Activated naive CD8-positive, alpha-beta T cell treated with anti-CD3 and anti-CD28 coated beads, Interleukin-2, amount 10 ng/mL, durations not matched to agents 7 days and 5 days (primary cell): ENCODE data around the gene MED12. TPM values are rescaled to one million over a fixed set of nuclear protein-coding genes. Genes with fewer than 3 reads are reported as not detected.

Source experiments
- ATAC-seq: fragments of 150-1000 bp; cut with Tn5 transposase; one replicate; pipeline ENCODE4 v1.10.0; 2021; ENCODE audit warnings: low read depth, moderate library complexity
- POLR2A ChIA-PET: fragments of 350-600 bp; sonication (Branson Sonifier 250); formaldehyde crosslinking; loops from one replicate; lab custom pipeline; 2021; ENCODE audit warnings: antibody characterized with exemption; lab: Charles Lee
- DNase-seq: peaks from one replicate; pipeline ENCODE4 v3.0.0; 2021
- H3K27ac Mint-ChIP-seq: one replicate; pipeline ENCODE4 v1.8.0; 2022; ENCODE audit warnings: mild to moderate bottlenecking, mixed read lengths
- H3K27me3 Mint-ChIP-seq: one replicate; pipeline ENCODE4 v1.8.0; 2022; ENCODE audit warnings: mild to moderate bottlenecking, moderate library complexity, mixed read lengths
- H3K36me3 Mint-ChIP-seq: one replicate; pipeline ENCODE4 v1.8.0; 2021; ENCODE audit warnings: mild to moderate bottlenecking, mixed read lengths
- H3K4me1 Mint-ChIP-seq: one replicate; pipeline ENCODE4 v1.8.0; 2021; ENCODE audit warnings: mixed read lengths
- H3K4me3 Mint-ChIP-seq: one replicate; pipeline ENCODE4 v1.8.0; 2022; ENCODE audit warnings: mild to moderate bottlenecking, moderate library complexity, mixed read lengths
- H3K9me3 Mint-ChIP-seq: one replicate; pipeline ENCODE4 v1.8.0; 2021; ENCODE audit warnings: mixed read lengths
- total RNA-seq, 2 experiments: library from RNA; stranded (reverse); gene quantifications; one replicate each; pipeline ENCODE4 v1.2.3, GENCODE V29; 2021

MED12 gene
- total RNA-seq, 2 experiments from 2014 or later = 64.7 to 77.1 TPM

- DNase-seq = no peak
- H3K36me3 Mint-ChIP-seq = peaks cover 8% of the 10 kb centered on the region
- ATAC-seq = no peak
- POLR2A ChIA-PET = no interaction called here
- H3K27me3 Mint-ChIP-seq = no peaks in the 10 kb centered on the region
- H3K4me1 Mint-ChIP-seq = peaks cover 2% of the 10 kb centered on the region
- H3K9me3 Mint-ChIP-seq = no peaks in the 10 kb centered on the region
- no peak overlapping the region for H3K27ac Mint-ChIP-seq
- no peak overlapping the region for H3K4me3 Mint-ChIP-seq
Measured at GRCh38 chrX:71154196-71154595, 35.8 kb downstream of the MED12 start.

GRCh38 chrX:71154641-71155040, 36.2 kb downstream of the MED12 start:
- H3K27ac Mint-ChIP-seq = no peak overlapping the region
- DNase-seq = no peak
- no peaks in the 10 kb centered on the region for H3K27me3 Mint-ChIP-seq
- no peak for ATAC-seq
- POLR2A ChIA-PET = no interaction called here
- H3K36me3 Mint-ChIP-seq = peaks cover 8% of the 10 kb centered on the region
- H3K9me3 Mint-ChIP-seq = no peaks in the 10 kb centered on the region
- H3K4me1 Mint-ChIP-seq = peaks cover 5% of the 10 kb centered on the region
- H3K4me3 Mint-ChIP-seq = no peak overlapping the region

- DNase-seq (no peak), ATAC-seq (no peak)
- Mint-ChIP-seq H3K27me3 (no peaks in the 10 kb centered on the region), H3K4me1 (peaks cover 5% of the 10 kb centered on the region), H3K36me3 (peaks cover 11% of the 10 kb centered on the region), H3K9me3 (no peaks in the 10 kb centered on the region), H3K4me3 (no peak overlapping the region), H3K27ac (no peak overlapping the region)
- POLR2A ChIA-PET = no interaction called here
Measured at GRCh38 chrX:71158603-71159002, 40.2 kb downstream of the MED12 start.

GRCh38 chrX:71159335-71159734, 40.9 kb downstream of the MED12 start:
- H3K27me3 Mint-ChIP-seq = no peaks in the 10 kb centered on the region
- H3K9me3 Mint-ChIP-seq = no peaks in the 10 kb centered on the region
- no peak for DNase-seq
- H3K27ac Mint-ChIP-seq = no peak overlapping the region
- peaks cover 5% of the 10 kb centered on the region for H3K4me1 Mint-ChIP-seq
- H3K4me3 Mint-ChIP-seq = no peak overlapping the region
- H3K36me3 Mint-ChIP-seq = peaks cover 11% of the 10 kb centered on the region
- POLR2A ChIA-PET = no interaction called here
- peak; percentile 75 for ATAC-seq

- ATAC-seq = no peak
- POLR2A ChIA-PET = no interaction called here
- no peak overlapping the region for H3K27ac Mint-ChIP-seq
Measured at GRCh38 chrX:71160475-71160874, 42.1 kb downstream of the MED12 start.

GRCh38 chrX:71162981-71163380, 44.6 kb downstream of the MED12 start:
- Mint-ChIP-seq H3K27me3 (no peaks in the 10 kb centered on the region), H3K27ac (peak overlapping the region; percentile 61), H3K9me3 (no peaks in the 10 kb centered on the region), H3K4me3 (no peak overlapping the region), H3K4me1 (peaks cover 5% of the 10 kb centered on the region), H3K36me3 (peaks cover 10% of the 10 kb centered on the region)
- ATAC-seq = no peak
- no peak for DNase-seq
- POLR2A ChIA-PET = interaction anchor here (1.2 kb wide), 1 partner anchor 19 kb away, joined by 4 read pairs; no protein-coding TSS in a partner anchor

More at GRCh38 chrX:71160475-71160874, 42.1 kb downstream of the MED12 start:
- Mint-ChIP-seq H3K36me3 (peaks cover 11% of the 10 kb centered on the region), H3K4me1 (peaks cover 5% of the 10 kb centered on the region), H3K4me3 (no peak overlapping the region), H3K27me3 (no peaks in the 10 kb centered on the region), H3K9me3 (no peaks in the 10 kb centered on the region)
- DNase-seq = no peak

- no peak for ATAC-seq
- Mint-ChIP-seq H3K4me1 (peaks cover 5% of the 10 kb centered on the region), H3K27me3 (no peaks in the 10 kb centered on the region), H3K36me3 (peaks cover 6% of the 10 kb centered on the region), H3K27ac (no peak overlapping the region), H3K4me3 (no peak overlapping the region), H3K9me3 (no peaks in the 10 kb centered on the region)
- DNase-seq = no peak
- POLR2A ChIA-PET = no interaction called here
Measured at GRCh38 chrX:71164071-71164470, 45.7 kb downstream of the MED12 start.

- no peak overlapping the region for H3K4me3 Mint-ChIP-seq
- no peaks in the 10 kb centered on the region for H3K9me3 Mint-ChIP-seq
- peaks cover 1% of the 10 kb centered on the region for H3K4me1 Mint-ChIP-seq
- H3K27ac Mint-ChIP-seq = no peak overlapping the region
- ATAC-seq (no peak), DNase-seq (no peak)
- POLR2A ChIA-PET = no interaction called here
- H3K27me3 Mint-ChIP-seq = no peaks in the 10 kb centered on the region
- peaks cover 8% of the 10 kb centered on the region for H3K36me3 Mint-ChIP-seq
Measured at GRCh38 chrX:71166461-71166860, 48.1 kb downstream of the MED12 start.

GRCh38 chrX:71167031-71167781, 48.8 kb downstream of the MED12 start:
- POLR2A ChIA-PET = no interaction called here
- Mint-ChIP-seq H3K9me3 (no peaks in the 10 kb centered on the region), H3K4me1 (peaks cover 6% of the 10 kb centered on the region), H3K27me3 (no peaks in the 10 kb centered on the region), H3K4me3 (no peak overlapping the region), H3K36me3 (peaks cover 5% of the 10 kb centered on the region), H3K27ac (no peak overlapping the region)
- DNase-seq (no peak), ATAC-seq (no peak)

GRCh38 chrX:71168134-71168533, 49.7 kb downstream of the MED12 start:
- Mint-ChIP-seq H3K9me3 (no peaks in the 10 kb centered on the region), H3K36me3 (peaks cover 7% of the 10 kb centered on the region), H3K27me3 (no peaks in the 10 kb centered on the region), H3K4me3 (no peak overlapping the region), H3K27ac (no peak overlapping the region), H3K4me1 (peaks cover 6% of the 10 kb centered on the region)
- no peak for ATAC-seq
- no peak for DNase-seq
- POLR2A ChIA-PET = no interaction called here

- DNase-seq (no peak), ATAC-seq (no peak)
- POLR2A ChIA-PET = no interaction called here
- H3K4me1 Mint-ChIP-seq = peaks cover 6% of the 10 kb centered on the region
- no peak overlapping the region for H3K27ac Mint-ChIP-seq
- H3K4me3 Mint-ChIP-seq = no peak overlapping the region
- no peaks in the 10 kb centered on the region for H3K27me3 Mint-ChIP-seq
- H3K9me3 Mint-ChIP-seq = no peaks in the 10 kb centered on the region
- peaks cover 15% of the 10 kb centered on the region for H3K36me3 Mint-ChIP-seq
Measured at GRCh38 chrX:71169586-71169985, 51.2 kb downstream of the MED12 start.

GRCh38 chrX:71170660-71171059, 52.3 kb downstream of the MED12 start:
- no peak overlapping the region for H3K4me3 Mint-ChIP-seq
- no peaks in the 10 kb centered on the region for H3K9me3 Mint-ChIP-seq
- H3K4me1 Mint-ChIP-seq = peaks cover 7% of the 10 kb centered on the region
- peaks cover 19% of the 10 kb centered on the region for H3K36me3 Mint-ChIP-seq
- POLR2A ChIA-PET = no interaction called here
- no peak overlapping the region for H3K27ac Mint-ChIP-seq
- DNase-seq (no peak), ATAC-seq (no peak)
- H3K27me3 Mint-ChIP-seq = no peaks in the 10 kb centered on the region

- peak overlapping the region; percentile 14 for H3K4me3 Mint-ChIP-seq
- ATAC-seq = no peak
- H3K9me3 Mint-ChIP-seq = no peaks in the 10 kb centered on the region
- peaks cover 7% of the 10 kb centered on the region for H3K4me1 Mint-ChIP-seq
- no peaks in the 10 kb centered on the region for H3K27me3 Mint-ChIP-seq
- POLR2A ChIA-PET = no interaction called here
- no peak for DNase-seq
- peaks cover 19% of the 10 kb centered on the region for H3K36me3 Mint-ChIP-seq
- H3K27ac Mint-ChIP-seq = peak overlapping the region; percentile 83
Measured at GRCh38 chrX:71171110-71171801, 52.9 kb downstream of the MED12 start.

GRCh38 chrX:71173440-71173839, 55.0 kb downstream of the MED12 start:
- H3K4me3 Mint-ChIP-seq = no peak overlapping the region
- H3K4me1 Mint-ChIP-seq = peaks cover 10% of the 10 kb centered on the region
- peak overlapping the region; percentile 54 for H3K27ac Mint-ChIP-seq
- H3K9me3 Mint-ChIP-seq = no peaks in the 10 kb centered on the region
- peaks cover 21% of the 10 kb centered on the region for H3K36me3 Mint-ChIP-seq
- ATAC-seq (no peak), DNase-seq (no peak)
- POLR2A ChIA-PET = no interaction called here
- H3K27me3 Mint-ChIP-seq = no peaks in the 10 kb centered on the region
